Loucy (cell line): ENCODE results near the gene LOC128125822.

Experiments used
- H2AFZ ChIP-seq: fragments of 200-600 bp; sonication (generic); 2 replicates; pipeline ENCODE4 v1.6.0; 2016; ENCODE audit warnings: antibody characterized with exemption, mild to moderate bottlenecking, low read length, moderate library complexity
- H3F3A ChIP-seq: fragments of 200-600 bp; 2 replicates; pipeline ENCODE4 v1.6.0; 2016; ENCODE audit warnings: antibody characterized with exemption, low read depth, mild to moderate bottlenecking
- H3K27me3 ChIP-seq: fragments of 200-600 bp; sonication (generic); 2 replicates; pipeline ENCODE4 v1.6.1; 2014; ENCODE audit warnings: low read length, mild to moderate bottlenecking; ENCODE audit not compliant: insufficient read depth, poor library complexity, severe bottlenecking
- H3K36me3 ChIP-seq: fragments of 200-600 bp; sonication (generic); 2 replicates; pipeline ENCODE4 v1.6.1; 2016; ENCODE audit warnings: low read length; ENCODE audit not compliant: insufficient read depth
- H3K4me1 ChIP-seq: fragments of 200-600 bp; sonication (generic); 2 replicates; pipeline ENCODE4 v1.5.1; 2014; ENCODE audit warnings: low read length, mild to moderate bottlenecking; ENCODE audit not compliant: insufficient read depth, poor library complexity, severe bottlenecking
- H3K4me2 ChIP-seq: fragments of 200-600 bp; sonication (generic); 2 replicates; pipeline ENCODE4 v1.6.0; 2014; ENCODE audit warnings: antibody characterized with exemption, low read length, low read depth, mild to moderate bottlenecking; ENCODE audit not compliant: poor library complexity, severe bottlenecking
- H3K4me3 ChIP-seq: fragments of 200-600 bp; sonication (generic); 2 replicates; pipeline ENCODE4 v1.5.1; 2014; ENCODE audit warnings: low read length, mild to moderate bottlenecking, mixed read lengths; ENCODE audit not compliant: poor library complexity, severe bottlenecking
- H3K79me2 ChIP-seq: fragments of 200-600 bp; sonication (generic); 2 replicates; pipeline ENCODE4 v1.6.1; 2014; ENCODE audit warnings: low read length; ENCODE audit not compliant: insufficient read depth
- H3K9ac ChIP-seq: fragments of 200-600 bp; sonication (generic); 2 replicates; pipeline ENCODE4 v1.6.0; 2014; ENCODE audit warnings: mild to moderate bottlenecking, low read depth, low read length, moderate library complexity; ENCODE audit not compliant: poor library complexity, severe bottlenecking
- H3K9me2 ChIP-seq: fragments of 200-600 bp; sonication (generic); replicated peaks from 2 replicates; pipeline ENCODE4 v1.6.1; 2016; ENCODE audit warnings: low read depth, low read length, mixed read lengths
- H3K9me3 ChIP-seq: fragments of 200-600 bp; sonication (generic); 2 replicates; pipeline ENCODE4 v1.6.1; 2014; ENCODE audit warnings: mild to moderate bottlenecking, antibody characterized with exemption, low read length, low read depth; ENCODE audit not compliant: insufficient read depth
- H4K20me1 ChIP-seq: fragments of 200-600 bp; sonication (generic); 2 replicates; pipeline ENCODE4 v1.6.0; 2014; ENCODE audit warnings: antibody characterized with exemption, low read length, mild to moderate bottlenecking; ENCODE audit not compliant: insufficient read depth, poor library complexity, severe bottlenecking
- CTCF ChIP-seq: fragments of 200-600 bp; sonication (generic); conservative IDR thresholded peaks from 2 replicates; pipeline ENCODE4 v1.5.1; 2014; ENCODE audit warnings: mild to moderate bottlenecking, antibody characterized with exemption, low read length
- EZH2phosphoT487 ChIP-seq: fragments of 200-600 bp; IDR thresholded peaks from 2 replicates; pipeline ENCODE4 v1.6.1; 2018; ENCODE audit warnings: antibody characterized with exemption, mild to moderate bottlenecking, moderate library complexity, borderline replicate concordance

LOC128125822 gene

GRCh38 chr6:63543982-63544381 lies 28.3 kb upstream of the LOC128125822 start:
- no peaks in the 10 kb centered on the region for H3K27me3 ChIP-seq
- H3K36me3 ChIP-seq = no peaks in the 10 kb centered on the region
- no peak overlapping the region for H2AFZ ChIP-seq
- H3K9me2 ChIP-seq = no peaks in the 10 kb centered on the region
- no peak overlapping the region for H3K4me3 ChIP-seq
- no peaks in the 10 kb centered on the region for H3K4me1 ChIP-seq
- no peak overlapping the region for H3K4me2 ChIP-seq
- H3F3A ChIP-seq = no peaks in the 10 kb centered on the region
- H4K20me1 ChIP-seq = no peaks in the 10 kb centered on the region
- TF ChIP-seq CTCF (no peak), EZH2phosphoT487 (no peak)
- H3K9me3 ChIP-seq = no peaks in the 10 kb centered on the region
- H3K79me2 ChIP-seq = no peaks in the 10 kb centered on the region
- H3K9ac ChIP-seq = no peak overlapping the region

GRCh38 chr6:63546236-63546635 lies 26.0 kb upstream of the LOC128125822 start:
- H3K9me3 ChIP-seq = no peaks in the 10 kb centered on the region
- no peaks in the 10 kb centered on the region for H3K9me2 ChIP-seq
- no peak overlapping the region for H3K4me2 ChIP-seq
- H2AFZ ChIP-seq = no peak overlapping the region
- no peaks in the 10 kb centered on the region for H3F3A ChIP-seq
- no peak overlapping the region for H3K4me3 ChIP-seq
- H3K36me3 ChIP-seq = no peaks in the 10 kb centered on the region
- H3K4me1 ChIP-seq = no peaks in the 10 kb centered on the region
- H3K79me2 ChIP-seq = no peaks in the 10 kb centered on the region
- TF ChIP-seq CTCF (no peak), EZH2phosphoT487 (no peak)
- H3K27me3 ChIP-seq = no peaks in the 10 kb centered on the region
- no peak overlapping the region for H3K9ac ChIP-seq
- no peaks in the 10 kb centered on the region for H4K20me1 ChIP-seq

- H3K9ac ChIP-seq = no peak overlapping the region
- H3F3A ChIP-seq = no peaks in the 10 kb centered on the region
- H3K9me3 ChIP-seq = no peaks in the 10 kb centered on the region
- H3K27me3 ChIP-seq = no peaks in the 10 kb centered on the region
- H4K20me1 ChIP-seq = no peaks in the 10 kb centered on the region
- H3K9me2 ChIP-seq = no peaks in the 10 kb centered on the region
- H2AFZ ChIP-seq = no peak overlapping the region
- H3K4me3 ChIP-seq = no peak overlapping the region
- H3K36me3 ChIP-seq = no peaks in the 10 kb centered on the region
- H3K4me1 ChIP-seq = no peaks in the 10 kb centered on the region
- TF ChIP-seq EZH2phosphoT487 (no peak), CTCF (no peak)
- H3K79me2 ChIP-seq = no peaks in the 10 kb centered on the region
- H3K4me2 ChIP-seq = no peak overlapping the region
These were observed 25.6 kb upstream of the LOC128125822 start for GRCh38 chr6:63546697-63547096.
